ENCODE results near the gene ZSCAN22. TPM values are rescaled to one million over a fixed set of nuclear protein-coding genes. Genes with fewer than 3 reads are reported as not detected.

ZSCAN22 gene
- total and polyA plus RNA-seq, 2 experiments from 2014 or later, result 0.86 to 2.9 TPM

DNA sequence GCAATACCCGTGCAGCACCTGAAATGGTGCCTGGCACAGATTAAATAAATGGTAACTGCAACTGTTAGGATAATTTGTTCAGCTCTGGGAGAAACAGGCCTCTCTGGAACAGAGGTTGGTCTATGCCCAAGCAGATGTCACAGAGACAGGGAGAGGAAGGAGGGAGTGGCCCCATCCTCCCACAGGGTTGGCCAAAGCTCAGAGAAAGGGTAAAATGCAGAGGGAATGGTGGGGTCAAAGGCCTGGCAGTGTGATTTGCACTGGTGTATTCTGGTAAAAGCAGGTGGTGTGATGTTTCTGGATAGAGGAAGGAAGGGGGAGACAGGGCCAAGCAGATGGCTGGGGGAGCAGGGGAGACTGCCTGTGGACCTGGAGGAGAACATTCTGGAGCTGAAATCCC is 9.4 kb downstream of the ZSCAN22 start (continued):
- TF ChIP-seq, protein P1, sequence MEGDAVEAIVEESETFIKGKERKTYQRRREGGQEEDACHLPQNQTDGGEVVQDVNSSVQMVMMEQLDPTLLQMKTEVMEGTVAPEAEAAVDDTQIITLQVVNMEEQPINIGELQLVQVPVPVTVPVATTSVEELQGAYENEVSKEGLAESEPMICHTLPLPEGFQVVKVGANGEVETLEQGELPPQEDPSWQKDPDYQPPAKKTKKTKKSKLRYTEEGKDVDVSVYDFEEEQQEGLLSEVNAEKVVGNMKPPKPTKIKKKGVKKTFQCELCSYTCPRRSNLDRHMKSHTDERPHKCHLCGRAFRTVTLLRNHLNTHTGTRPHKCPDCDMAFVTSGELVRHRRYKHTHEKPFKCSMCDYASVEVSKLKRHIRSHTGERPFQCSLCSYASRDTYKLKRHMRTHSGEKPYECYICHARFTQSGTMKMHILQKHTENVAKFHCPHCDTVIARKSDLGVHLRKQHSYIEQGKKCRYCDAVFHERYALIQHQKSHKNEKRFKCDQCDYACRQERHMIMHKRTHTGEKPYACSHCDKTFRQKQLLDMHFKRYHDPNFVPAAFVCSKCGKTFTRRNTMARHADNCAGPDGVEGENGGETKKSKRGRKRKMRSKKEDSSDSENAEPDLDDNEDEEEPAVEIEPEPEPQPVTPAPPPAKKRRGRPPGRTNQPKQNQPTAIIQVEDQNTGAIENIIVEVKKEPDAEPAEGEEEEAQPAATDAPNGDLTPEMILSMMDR (conservative IDR thresholded peaks at IDR 0.05; ENCODE audit: low read depth in 2 of 2), result no peak
- TF ChIP-seq EZH2phosphoT487 (IDR thresholded peaks at IDR 0.05; ENCODE audit: unreplicated experiment), result no peak

DNA sequence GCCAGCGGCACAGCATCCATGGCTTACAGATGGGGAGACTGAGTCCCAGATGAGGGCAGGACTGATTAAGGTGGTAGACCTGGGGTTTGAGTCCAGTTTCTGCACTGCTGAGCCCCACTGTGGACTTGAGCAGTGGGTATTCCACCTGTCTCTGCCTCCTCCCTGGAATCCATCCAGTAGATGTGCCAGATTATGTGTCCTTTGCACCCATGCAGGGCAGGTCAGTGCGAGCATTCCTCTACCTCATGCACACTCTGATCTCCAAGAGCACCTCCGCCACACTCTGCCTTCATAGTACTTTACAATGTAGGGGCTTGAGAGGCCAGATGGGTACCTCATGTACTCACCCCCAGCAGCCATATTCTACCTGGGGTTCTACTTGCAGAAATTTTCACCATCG is 10.0 kb downstream of the ZSCAN22 start:
- no peak overlapping the region for H3K27ac Mint-ChIP-seq
- Histone ChIP-seq H3K36me3 (ENCODE audit: insufficient read depth) (no peaks in the 10 kb centered on the region), H3K4me3 (no peak overlapping the region), H3K4me1 (ENCODE audit: insufficient read depth) (no peaks in the 10 kb centered on the region), H3K79me2 (replicated peaks; ENCODE audit: insufficient read depth) (no peaks in the 10 kb centered on the region), H2AFZ (no peak overlapping the region), H3K27ac (ENCODE audit: low read depth) (no peak overlapping the region), H3K9me2 (ENCODE audit: insufficient read depth) (no peaks in the 10 kb centered on the region), H3K27me3 (ENCODE audit: insufficient read depth) (no peaks in the 10 kb centered on the region), H3F3A (replicated peaks; ENCODE audit: low read depth) (no peaks in the 10 kb centered on the region), H4K20me1 (replicated peaks; ENCODE audit: insufficient read depth) (peaks cover 4% of the 10 kb centered on the region; the same call in 1 of the 2 replicates), H3K4me2 (no peak overlapping the region)
- H3K36me3 Mint-ChIP-seq (ENCODE audit: low read depth), result peaks cover 28% of the 10 kb centered on the region
- ATAC-seq, result no peak
- no peak for TF ChIP-seq ZNF114 (CRISPR knock-in tag; IDR thresholded peaks at IDR 0.05)
- TF ChIP-seq EZH2 (IDR thresholded peaks at IDR 0.05; ENCODE audit: low read depth, unreplicated experiment), result no peak
- no peak for TF ChIP-seq JUNB (IDR thresholded peaks at IDR 0.05; ENCODE audit: unreplicated experiment)
- no peak for TF ChIP-seq POLR2AphosphoS5 (IDR thresholded peaks at IDR 0.05; ENCODE audit: low read depth)
- no peak for TF ChIP-seq CREB1 (CRISPR knock-in tag; IDR thresholded peaks at IDR 0.05; ENCODE audit: low read depth)
- TF ChIP-seq NANOG (IDR thresholded peaks at IDR 0.05; ENCODE audit: borderline replicate concordance), result no peak
- TF ChIP-seq, protein P2, sequence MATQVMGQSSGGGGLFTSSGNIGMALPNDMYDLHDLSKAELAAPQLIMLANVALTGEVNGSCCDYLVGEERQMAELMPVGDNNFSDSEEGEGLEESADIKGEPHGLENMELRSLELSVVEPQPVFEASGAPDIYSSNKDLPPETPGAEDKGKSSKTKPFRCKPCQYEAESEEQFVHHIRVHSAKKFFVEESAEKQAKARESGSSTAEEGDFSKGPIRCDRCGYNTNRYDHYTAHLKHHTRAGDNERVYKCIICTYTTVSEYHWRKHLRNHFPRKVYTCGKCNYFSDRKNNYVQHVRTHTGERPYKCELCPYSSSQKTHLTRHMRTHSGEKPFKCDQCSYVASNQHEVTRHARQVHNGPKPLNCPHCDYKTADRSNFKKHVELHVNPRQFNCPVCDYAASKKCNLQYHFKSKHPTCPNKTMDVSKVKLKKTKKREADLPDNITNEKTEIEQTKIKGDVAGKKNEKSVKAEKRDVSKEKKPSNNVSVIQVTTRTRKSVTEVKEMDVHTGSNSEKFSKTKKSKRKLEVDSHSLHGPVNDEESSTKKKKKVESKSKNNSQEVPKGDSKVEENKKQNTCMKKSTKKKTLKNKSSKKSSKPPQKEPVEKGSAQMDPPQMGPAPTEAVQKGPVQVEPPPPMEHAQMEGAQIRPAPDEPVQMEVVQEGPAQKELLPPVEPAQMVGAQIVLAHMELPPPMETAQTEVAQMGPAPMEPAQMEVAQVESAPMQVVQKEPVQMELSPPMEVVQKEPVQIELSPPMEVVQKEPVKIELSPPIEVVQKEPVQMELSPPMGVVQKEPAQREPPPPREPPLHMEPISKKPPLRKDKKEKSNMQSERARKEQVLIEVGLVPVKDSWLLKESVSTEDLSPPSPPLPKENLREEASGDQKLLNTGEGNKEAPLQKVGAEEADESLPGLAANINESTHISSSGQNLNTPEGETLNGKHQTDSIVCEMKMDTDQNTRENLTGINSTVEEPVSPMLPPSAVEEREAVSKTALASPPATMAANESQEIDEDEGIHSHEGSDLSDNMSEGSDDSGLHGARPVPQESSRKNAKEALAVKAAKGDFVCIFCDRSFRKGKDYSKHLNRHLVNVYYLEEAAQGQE (IDR thresholded peaks at IDR 0.05; ENCODE audit: unreplicated experiment), result no peak
- TF ChIP-seq ZNF331 (CRISPR knock-in tag; IDR thresholded peaks at IDR 0.05; ENCODE audit: low read depth), result no peak
- DNase-seq (ENCODE audit: low spot score), result no peak
- no peak overlapping the region for H3K4me3 Mint-ChIP-seq
- peaks cover 3% of the 10 kb centered on the region for H3K27me3 Mint-ChIP-seq (ENCODE audit: insufficient read depth, low read depth, poor library complexity)
- no peaks in the 10 kb centered on the region; the same call in 2 of the 3 replicates for H3K4me1 Mint-ChIP-seq
- peaks cover 3% of the 10 kb centered on the region; the same call in 1 of the 3 replicates for H3K9me3 Mint-ChIP-seq

Measured in GM23338 (cell line).